ENCODE results near the gene KLK14.

Gene KLK14

DNA sequence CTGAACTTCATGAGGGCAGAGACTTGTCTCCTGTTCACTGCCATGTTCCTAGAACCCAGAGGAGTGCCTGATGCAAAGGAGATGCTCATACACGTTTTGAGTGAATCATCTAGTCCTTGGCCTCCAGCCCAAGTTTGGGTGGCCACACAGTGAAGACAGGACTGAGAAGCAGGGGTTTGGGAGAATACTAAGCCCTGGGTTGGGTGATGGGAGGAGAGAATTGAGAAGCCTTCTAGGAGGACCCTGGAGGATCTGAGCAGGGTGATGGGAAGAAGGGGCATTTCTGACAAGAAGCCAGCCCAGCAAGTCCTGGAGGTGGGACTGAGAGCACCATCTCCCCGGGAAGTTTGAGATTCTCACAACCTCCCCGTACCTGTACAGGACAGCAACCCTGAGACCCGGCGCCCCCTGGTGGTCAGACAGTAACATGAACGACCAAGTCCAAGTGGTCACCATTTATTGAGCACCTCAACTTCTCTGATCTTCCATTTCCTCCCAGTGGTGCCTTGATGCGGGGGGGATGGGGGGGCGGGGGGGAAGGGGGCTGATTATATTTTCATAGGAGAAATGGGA, 14.6 kb upstream of the KLK14 start:
- Histone ChIP-seq H3K27ac (peak overlapping the region; percentile 61), H3K36me3 (no peaks in the 10 kb centered on the region), H3K27me3 (peaks cover 4% of the 10 kb centered on the region), H3K9me3 (no peaks in the 10 kb centered on the region), H3K4me3 (ENCODE audit: low read depth in 1 of 2, low read length in 1 of 2) (no peak overlapping the region), H3K4me1 (ENCODE audit: control insufficient read depth in 1 of 2, insufficient read depth in 1 of 2, low read depth in 1 of 2, low read length in 1 of 2) (peaks cover 10 to 18% of the 10 kb centered on the region in 2 experiments)
- TF ChIP-seq CTCF (IDR thresholded peaks at IDR 0.05): peak; percentile 70

DNA sequence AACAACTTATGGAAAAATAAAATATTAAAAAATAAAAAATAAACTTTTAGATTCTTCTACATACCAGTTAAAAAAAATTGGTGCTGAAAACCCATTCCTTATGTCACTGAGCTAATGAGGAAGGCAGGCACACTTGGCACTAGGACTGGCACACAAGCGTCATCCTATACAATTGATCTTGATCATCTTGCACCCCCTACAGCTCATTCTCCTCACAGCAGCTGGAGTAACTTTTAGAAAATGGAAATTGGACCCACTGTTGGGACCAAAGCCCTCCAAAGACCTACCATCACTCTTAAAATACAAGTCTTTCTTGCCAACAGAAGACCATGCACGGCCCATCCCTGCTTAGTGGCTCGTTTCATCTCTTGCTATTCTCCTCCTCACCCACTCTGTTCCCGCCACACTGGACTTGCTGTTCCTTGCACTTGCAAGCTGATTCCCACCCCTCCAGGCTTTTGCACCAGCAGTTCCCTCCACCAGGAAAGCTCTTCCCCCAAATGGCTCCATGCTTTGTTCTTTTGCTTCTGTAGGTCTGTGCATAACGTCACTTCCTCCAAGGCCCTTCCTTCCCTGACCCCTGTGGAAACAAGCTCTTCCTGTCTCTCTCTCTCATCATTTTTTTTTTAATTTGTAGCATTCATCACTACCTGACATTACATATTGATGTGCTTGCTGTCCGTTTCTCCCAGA, 13.9 kb upstream of the KLK14 start:
- H3K4me1 ChIP-seq (ENCODE audit: control insufficient read depth in 1 of 2, insufficient read depth in 1 of 2, low read depth in 1 of 2, low read length in 1 of 2): peaks cover 10 to 18% of the 10 kb centered on the region in 2 experiments
- no peak for TF ChIP-seq CTCF (IDR thresholded peaks at IDR 0.05)
- H3K4me3 ChIP-seq (ENCODE audit: low read depth in 1 of 2, low read length in 1 of 2): no peak overlapping the region
- peak overlapping the region; percentile 61 for H3K27ac ChIP-seq
- no peaks in the 10 kb centered on the region for H3K9me3 ChIP-seq
- no peaks in the 10 kb centered on the region for H3K36me3 ChIP-seq
- H3K27me3 ChIP-seq: peaks cover 4% of the 10 kb centered on the region

DNA sequence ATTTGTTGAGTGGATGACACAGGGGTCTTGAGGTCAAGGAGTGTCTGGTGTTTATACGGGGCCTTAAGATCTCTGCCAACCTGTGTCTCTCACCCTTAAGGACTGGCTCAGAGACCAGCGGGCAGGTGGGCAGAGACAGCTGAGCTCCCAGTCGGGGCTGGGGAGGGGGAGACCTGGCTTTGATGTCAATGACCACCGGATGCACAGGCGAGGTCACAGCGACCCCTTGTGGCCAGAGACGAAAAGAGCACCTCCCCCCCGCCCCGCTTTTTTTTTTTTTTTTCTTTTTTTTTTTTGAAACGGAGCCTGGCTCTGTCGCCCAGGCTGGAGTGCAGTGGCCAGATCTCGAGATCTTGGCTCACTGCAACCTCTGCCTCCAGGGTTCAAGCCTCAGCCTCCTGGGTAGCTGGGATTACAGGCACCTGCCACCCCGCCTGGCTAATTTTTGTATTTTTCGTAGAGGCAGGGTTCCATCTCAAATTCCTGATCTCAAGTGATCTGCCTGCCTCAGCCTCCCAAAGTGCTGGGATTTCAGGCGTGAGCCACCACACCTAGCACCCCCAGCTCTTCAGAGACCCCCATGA, 12.1 kb upstream of the KLK14 start:
- TF ChIP-seq CTCF (IDR thresholded peaks at IDR 0.05): peak; percentile 50
- no peak overlapping the region for H3K27ac ChIP-seq
- H3K9me3 ChIP-seq: no peaks in the 10 kb centered on the region
- H3K4me1 ChIP-seq (ENCODE audit: control insufficient read depth in 1 of 2, insufficient read depth in 1 of 2, low read depth in 1 of 2, low read length in 1 of 2): peaks cover 10 to 18% of the 10 kb centered on the region in 2 experiments
- peaks cover 7% of the 10 kb centered on the region for H3K27me3 ChIP-seq
- no peaks in the 10 kb centered on the region for H3K36me3 ChIP-seq
- no peak overlapping the region for H3K4me3 ChIP-seq (ENCODE audit: low read depth in 1 of 2, low read length in 1 of 2)

- TF ChIP-seq CTCF (IDR thresholded peaks at IDR 0.05): no peak
- Histone ChIP-seq H3K27me3 (peaks cover 7% of the 10 kb centered on the region), H3K9me3 (no peaks in the 10 kb centered on the region), H3K4me3 (ENCODE audit: low read depth in 1 of 2, low read length in 1 of 2) (no peak overlapping the region), H3K27ac (no peak overlapping the region), H3K4me1 (ENCODE audit: control insufficient read depth in 1 of 2, insufficient read depth in 1 of 2, low read depth in 1 of 2, low read length in 1 of 2) (peaks cover 10 to 18% of the 10 kb centered on the region in 2 experiments), H3K36me3 (no peaks in the 10 kb centered on the region)
These were observed 11.0 kb upstream of the KLK14 start for GRCh38 chr19:51093510-51094345.

DNA sequence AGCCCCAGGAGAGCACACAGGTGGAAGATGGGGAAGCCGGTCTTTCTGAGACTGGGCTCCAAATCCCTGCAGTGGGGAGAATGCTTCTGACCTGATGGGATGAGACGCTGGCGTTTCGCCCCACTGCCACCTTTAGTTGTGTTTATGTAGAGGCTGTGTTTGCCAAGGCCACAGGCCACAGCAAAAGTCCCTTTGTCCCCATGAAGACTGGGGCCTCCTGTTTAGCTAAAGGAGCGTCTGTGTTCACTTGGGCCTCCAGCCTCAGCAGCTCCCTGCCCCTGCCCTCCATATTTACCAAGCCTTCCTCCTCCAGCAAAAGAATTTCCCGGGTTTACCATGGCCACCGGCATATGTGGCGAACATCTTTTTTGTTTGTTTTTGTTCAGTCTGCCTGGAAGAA, 10.4 kb upstream of the KLK14 start:
- no peak for TF ChIP-seq CTCF (IDR thresholded peaks at IDR 0.05)
- peaks cover 7% of the 10 kb centered on the region for H3K27me3 ChIP-seq
- no peaks in the 10 kb centered on the region for H3K9me3 ChIP-seq
- peaks cover 10 to 17% of the 10 kb centered on the region in 2 experiments for H3K4me1 ChIP-seq (ENCODE audit: control insufficient read depth in 1 of 2, insufficient read depth in 1 of 2, low read depth in 1 of 2, low read length in 1 of 2)
- H3K36me3 ChIP-seq: no peaks in the 10 kb centered on the region
- H3K27ac ChIP-seq: no peak overlapping the region
- H3K4me3 ChIP-seq (ENCODE audit: low read depth in 1 of 2, low read length in 1 of 2): no peak overlapping the region
